ENCODE data around the gene SLC26A4. TPM values are rescaled to one million over a fixed set of nuclear protein-coding genes. Genes with fewer than 3 reads are reported as not detected.
A peak's percentile ranks its signal among the peaks of the same experiment; 100 is the strongest.

The SLC26A4 gene
- total and polyA plus RNA-seq, 9 of the 15 experiments (the other 6 are each of a cell fraction or from before 2014, with no cell fraction given), result 0.09 to 1.2 (median 0.33) TPM

DNA sequence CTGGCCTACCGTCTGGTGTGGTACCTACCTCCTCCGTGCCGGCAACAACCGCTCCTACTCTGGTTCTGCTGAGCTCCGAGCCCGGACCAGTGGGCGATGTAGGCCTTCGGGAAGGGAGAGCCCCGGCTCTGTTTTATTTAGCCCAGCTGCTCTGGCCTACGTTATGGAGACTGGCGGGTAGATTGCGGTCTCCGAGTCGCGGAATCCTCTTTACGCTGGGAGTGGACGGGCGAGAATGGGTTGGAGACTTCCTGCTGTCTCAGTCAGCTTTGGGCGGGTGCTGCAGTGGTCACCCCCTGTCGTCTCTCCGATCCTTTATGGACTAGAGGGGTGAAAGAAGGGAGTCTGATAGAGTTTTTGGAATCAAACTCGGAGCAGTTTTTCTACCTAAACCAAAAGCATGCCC lies 83.7 kb downstream of the SLC26A4 start (continued):
- 0 out of 2 replicates have a peak, but pooled peaks have one; percentile 24 for TF ChIP-seq ZNF212 (CRISPR knock-in tag; IDR thresholded peaks at IDR 0.05)
- peak; percentile 67 for TF ChIP-seq CHD1 (IDR thresholded peaks at IDR 0.05; ENCODE audit: low read length)
- TF ChIP-seq, protein P1, sequence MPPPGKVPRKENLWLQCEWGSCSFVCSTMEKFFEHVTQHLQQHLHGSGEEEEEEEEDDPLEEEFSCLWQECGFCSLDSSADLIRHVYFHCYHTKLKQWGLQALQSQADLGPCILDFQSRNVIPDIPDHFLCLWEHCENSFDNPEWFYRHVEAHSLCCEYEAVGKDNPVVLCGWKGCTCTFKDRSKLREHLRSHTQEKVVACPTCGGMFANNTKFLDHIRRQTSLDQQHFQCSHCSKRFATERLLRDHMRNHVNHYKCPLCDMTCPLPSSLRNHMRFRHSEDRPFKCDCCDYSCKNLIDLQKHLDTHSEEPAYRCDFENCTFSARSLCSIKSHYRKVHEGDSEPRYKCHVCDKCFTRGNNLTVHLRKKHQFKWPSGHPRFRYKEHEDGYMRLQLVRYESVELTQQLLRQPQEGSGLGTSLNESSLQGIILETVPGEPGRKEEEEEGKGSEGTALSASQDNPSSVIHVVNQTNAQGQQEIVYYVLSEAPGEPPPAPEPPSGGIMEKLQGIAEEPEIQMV (tag; conservative IDR thresholded peaks at IDR 0.05; ENCODE audit: low read depth), result no peak
- no peak for TF ChIP-seq ZNF830 (CRISPR knock-in tag; IDR thresholded peaks at IDR 0.05)
- TF ChIP-seq ZNF324 (CRISPR knock-in tag; IDR thresholded peaks at IDR 0.05), result peak; percentile 45; the same call in 1 of the 2 replicates
- peak; percentile 8; the same call in 1 of the 2 replicates for TF ChIP-seq SMARCE1 (IDR thresholded peaks at IDR 0.05)
- no peak for TF ChIP-seq THAP12 (CRISPR knock-in tag; IDR thresholded peaks at IDR 0.05)
- TF ChIP-seq ZBTB17 (CRISPR knock-in tag; IDR thresholded peaks at IDR 0.05), result peak; percentile 73; the same call in 1 of the 2 replicates
- no peak for TF ChIP-seq JUN (IDR thresholded peaks at IDR 0.05; ENCODE audit: borderline replicate concordance, low read depth, low read length)
- 0 out of 2 replicates have a peak, but pooled peaks have one; percentile 63 for TF ChIP-seq JUN (CRISPR knock-in tag; IDR thresholded peaks at IDR 0.05; ENCODE audit: borderline replicate concordance)
- TF ChIP-seq STAT5B (CRISPR knock-in tag; IDR thresholded peaks at IDR 0.05), result no peak
- peak; percentile 16; the same call in 1 of the 2 replicates for TF ChIP-seq DEAF1 (CRISPR knock-in tag; IDR thresholded peaks at IDR 0.05)
- TF ChIP-seq XRCC5 (IDR thresholded peaks at IDR 0.05; ENCODE audit: low read depth, low read length), result 0 out of 2 replicates have a peak, but pooled peaks have one; percentile 13
- TF ChIP-seq HMGN3 (IDR thresholded peaks at IDR 0.05; ENCODE audit: borderline replicate concordance, extremely low read depth, insufficient read length, low read depth, low read length), result peak; percentile 15
- TF ChIP-seq, protein P2, sequence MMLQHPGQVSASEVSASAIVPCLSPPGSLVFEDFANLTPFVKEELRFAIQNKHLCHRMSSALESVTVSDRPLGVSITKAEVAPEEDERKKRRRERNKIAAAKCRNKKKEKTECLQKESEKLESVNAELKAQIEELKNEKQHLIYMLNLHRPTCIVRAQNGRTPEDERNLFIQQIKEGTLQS (IDR thresholded peaks at IDR 0.05), result no peak
- TF ChIP-seq, protein P2 (CRISPR knock-in tag; conservative IDR thresholded peaks at IDR 0.05), result 0 out of 2 replicates have a peak, but pooled peaks have one; percentile 17
- TF ChIP-seq, protein P3, sequence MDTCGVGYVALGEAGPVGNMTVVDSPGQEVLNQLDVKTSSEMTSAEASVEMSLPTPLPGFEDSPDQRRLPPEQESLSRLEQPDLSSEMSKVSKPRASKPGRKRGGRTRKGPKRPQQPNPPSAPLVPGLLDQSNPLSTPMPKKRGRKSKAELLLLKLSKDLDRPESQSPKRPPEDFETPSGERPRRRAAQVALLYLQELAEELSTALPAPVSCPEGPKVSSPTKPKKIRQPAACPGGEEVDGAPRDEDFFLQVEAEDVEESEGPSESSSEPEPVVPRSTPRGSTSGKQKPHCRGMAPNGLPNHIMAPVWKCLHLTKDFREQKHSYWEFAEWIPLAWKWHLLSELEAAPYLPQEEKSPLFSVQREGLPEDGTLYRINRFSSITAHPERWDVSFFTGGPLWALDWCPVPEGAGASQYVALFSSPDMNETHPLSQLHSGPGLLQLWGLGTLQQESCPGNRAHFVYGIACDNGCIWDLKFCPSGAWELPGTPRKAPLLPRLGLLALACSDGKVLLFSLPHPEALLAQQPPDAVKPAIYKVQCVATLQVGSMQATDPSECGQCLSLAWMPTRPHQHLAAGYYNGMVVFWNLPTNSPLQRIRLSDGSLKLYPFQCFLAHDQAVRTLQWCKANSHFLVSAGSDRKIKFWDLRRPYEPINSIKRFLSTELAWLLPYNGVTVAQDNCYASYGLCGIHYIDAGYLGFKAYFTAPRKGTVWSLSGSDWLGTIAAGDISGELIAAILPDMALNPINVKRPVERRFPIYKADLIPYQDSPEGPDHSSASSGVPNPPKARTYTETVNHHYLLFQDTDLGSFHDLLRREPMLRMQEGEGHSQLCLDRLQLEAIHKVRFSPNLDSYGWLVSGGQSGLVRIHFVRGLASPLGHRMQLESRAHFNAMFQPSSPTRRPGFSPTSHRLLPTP (IDR thresholded peaks at IDR 0.05; ENCODE audit: borderline replicate concordance, extremely low read depth, insufficient read length), result no peak
- TF ChIP-seq SETDB1 (IDR thresholded peaks at IDR 0.05; ENCODE audit: low read length), result no peak
- TF ChIP-seq ERF (CRISPR knock-in tag; IDR thresholded peaks at IDR 0.05), result peak; percentile 56; the same call in 1 of the 2 replicates
